ENCODE measurements around the gene RPS19BP1.

RPS19BP1 gene, protein sequence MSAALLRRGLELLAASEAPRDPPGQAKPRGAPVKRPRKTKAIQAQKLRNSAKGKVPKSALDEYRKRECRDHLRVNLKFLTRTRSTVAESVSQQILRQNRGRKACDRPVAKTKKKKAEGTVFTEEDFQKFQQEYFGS

DNA sequence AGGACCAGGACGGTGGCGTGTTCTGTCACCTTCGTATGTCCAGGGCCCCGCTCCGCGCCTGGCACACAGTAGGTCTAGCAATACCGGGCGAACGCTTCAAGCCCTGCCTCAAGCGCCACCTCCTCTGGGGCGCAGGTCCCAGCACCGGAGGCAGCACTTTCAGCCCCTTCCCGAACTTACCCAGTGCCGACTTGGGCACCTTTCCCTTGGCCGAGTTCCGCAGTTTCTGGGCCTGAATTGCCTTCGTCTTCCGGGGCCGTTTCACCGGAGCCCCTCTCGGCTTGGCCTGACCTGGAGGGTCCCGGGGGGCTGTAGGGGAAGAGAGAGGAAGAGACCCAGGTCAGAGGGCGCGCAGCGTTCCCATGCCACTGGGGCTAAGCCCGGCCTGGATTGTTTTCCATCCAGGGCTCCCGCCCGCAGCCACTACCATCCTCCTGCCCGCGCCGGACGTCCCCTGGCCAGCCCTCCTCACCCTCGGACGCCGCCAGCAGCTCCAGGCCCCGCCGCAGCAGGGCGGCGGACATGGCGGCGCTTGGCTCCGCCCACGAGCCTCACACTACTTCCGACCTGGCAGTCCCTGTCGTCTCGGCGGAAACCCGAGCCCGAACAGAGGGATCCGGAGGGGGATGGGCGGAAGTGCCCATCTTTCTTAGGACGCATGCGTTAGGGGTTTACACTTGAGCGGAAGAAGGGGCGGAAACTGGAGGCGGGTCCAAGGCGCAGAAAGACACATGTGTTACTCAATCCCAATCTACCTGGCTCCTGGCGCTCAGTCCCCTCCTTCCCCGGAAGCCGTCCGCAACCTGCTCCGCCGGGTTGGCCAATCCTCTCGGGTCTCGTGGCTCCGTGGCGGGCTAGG lies at the start of gene RPS19BP1:
RPS19BP1 (minus strand) TSS at position 534 of the 859 bp plus-strand sequence; CDS start at position 524, 10 bp downstream.
- DNase-seq = peak; percentile 100

DNA sequence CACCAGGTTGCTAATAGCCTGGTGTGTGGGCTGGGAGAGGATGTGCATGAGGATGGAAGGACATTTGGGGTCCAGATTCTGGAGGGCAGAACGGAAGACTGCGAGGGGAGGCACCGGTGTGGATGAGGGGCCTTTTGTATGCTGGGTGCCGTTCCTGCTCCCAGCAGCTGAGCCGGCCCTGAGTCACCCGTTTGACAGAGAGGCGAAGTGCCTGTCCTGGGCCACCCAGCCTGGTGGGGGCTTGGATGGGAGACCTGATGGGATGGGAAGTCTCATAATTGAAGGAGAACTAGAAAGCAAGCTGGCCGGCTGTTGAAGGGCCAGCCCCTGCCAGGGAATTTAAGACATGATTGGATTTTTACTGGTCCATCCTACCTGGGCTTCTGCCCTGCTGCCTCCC lies 48.8 kb upstream of the RPS19BP1 start:
- DNase-seq = no peak

DNA sequence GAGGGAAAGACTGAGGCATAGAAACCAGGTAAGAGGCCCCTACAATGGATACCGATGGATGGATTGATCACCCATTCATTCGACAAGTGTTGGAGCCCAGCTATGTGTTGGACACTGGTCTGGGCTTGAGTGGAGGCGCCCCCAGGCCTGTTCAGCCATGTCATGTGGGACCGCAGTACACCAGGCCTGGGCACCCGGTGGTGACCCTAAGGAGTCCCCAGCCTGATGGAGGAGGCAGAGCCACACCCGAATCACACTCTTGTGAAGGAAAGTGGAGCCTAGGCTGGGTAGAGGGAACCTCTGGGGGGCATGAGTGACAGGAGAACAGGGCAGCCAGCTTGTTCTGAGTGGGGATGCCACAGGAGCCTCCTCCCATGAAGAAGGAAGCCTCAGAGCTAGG lies 48.2 kb upstream of the RPS19BP1 start:
- no peak for DNase-seq

DNA sequence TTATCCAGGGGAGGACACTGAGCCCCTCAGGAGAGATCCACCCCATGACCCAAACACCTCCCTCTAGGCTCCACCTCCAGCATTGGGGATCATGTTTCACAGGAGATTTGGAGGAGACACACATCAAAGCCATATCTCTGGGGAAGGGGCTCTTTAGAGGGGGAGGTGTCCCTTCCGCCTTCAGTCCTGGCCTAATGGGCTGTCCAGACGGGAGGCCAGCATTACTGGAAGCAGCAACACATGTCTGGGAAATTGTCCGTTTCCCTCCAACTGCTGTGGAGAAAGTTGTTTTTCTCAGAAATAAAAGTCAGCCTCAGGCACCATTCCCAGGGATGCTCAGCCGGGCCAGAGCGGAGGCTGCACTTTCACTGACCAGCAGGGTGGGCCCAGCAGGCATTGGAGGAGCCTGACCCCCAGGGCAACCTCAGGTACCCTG lies 47.5 kb upstream of the RPS19BP1 start:
- no peak for DNase-seq

DNA sequence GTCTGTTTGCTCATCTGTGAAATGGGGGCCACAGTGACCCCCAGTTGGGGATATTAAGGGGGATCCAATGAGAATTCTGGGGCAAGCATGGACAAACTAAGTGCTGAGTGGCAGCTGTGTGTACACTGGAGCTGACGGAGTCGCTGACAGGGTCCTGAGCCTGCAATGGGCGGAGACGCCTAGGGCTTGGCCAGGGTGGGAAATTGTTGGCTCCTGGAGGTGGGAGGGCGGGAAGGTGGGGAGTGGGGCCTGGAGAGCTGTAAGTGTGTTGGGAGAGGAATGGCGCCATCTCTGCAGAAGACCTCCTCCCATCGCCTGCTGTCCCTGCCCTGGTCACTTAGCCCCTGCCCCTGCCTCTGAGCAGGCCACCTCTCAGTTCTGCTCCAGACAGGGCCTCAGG lies 45.4 kb upstream of the RPS19BP1 start:
- DNase-seq = no peak

DNA sequence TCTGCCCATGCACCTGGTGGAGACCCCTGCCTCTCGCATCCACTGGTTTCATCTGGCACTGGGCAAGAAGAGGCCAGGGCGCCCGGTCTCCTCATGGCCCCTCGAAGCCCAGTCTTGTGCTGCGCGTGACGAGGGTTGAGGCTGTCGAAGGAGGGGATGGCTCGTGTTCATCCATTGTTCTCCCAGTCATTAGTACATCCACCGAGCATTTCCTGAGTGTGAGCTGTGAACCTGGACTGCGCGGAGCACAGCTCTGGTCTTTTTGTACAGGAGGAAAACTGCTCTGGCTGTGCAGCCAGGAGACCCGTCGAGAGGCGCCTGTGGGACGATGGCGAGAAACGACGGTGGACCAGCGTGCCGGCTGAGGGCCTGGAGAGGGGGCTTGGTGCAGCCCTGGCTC lies 44.8 kb upstream of the RPS19BP1 start:
- no peak for DNase-seq

DNA sequence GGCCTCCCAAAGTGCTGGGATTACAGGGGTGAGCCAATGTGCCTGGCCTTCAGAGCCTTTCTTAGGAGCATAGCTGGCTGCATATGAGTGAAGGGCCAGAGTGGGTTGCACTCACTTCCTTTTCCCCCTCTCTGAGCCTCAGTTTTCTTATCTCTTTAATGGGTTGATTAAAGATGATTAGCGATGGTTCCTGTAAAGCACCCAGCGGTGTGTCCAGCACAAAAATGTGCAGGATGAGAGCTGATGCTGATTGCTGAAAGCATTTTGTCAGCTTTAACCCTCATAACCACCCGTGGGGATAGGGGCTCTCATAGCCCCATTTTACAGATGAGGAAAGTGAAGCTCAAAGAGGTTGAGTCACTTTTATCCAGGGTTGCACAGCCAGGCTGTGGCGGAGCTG lies 43.5 kb upstream of the RPS19BP1 start:
- DNase-seq = no peak

DNA sequence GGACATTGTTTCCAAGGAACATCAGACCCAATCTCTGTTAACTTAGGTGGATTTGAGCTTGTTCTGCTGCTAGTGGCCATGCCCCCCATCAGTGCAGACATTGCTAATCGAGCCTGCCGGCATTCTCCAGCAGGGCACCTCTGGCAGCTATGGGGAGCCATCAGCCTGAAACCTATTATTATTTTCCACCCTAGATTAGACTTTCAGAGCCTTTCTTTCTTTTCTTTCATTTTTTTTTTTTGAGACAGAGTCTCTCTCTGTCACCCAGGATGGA lies 42.9 kb upstream of the RPS19BP1 start:
- no peak for DNase-seq

DNA sequence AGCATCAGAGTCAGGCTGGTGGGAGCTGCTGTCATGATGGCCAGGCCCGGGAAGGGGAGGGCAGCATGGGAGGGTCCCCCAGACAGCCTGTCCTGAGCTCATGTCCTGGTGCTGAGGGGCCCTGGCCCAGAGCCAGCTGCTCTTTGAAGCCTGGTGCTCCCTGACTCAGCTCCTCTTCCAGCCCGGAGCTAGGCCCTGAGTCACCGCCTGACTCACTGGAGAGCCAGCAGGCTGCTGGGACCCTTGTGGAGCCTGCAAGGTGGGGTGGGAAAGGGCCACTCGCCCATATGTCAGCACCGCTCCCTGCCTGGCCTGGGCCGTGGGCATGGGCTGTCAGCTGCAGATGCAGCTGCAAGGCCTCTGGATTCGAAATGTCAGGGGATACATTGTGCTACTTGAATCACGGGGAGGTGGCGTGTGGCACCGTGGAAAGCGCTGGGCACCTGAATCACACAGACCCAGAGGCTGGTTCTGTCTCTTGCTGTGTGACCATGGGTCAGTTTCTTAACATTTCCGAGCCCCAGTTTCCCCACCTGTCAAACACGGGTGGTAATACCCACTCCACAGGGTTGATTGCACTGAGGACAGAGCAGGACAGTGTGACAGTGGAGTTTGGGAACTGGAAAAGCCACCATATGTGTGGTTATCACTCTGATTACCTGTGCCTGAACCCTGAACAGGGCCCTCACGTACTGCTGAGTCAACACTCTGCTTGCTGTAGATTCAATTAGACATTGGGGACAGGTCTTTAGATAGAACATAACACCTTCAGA lies 42.4 kb upstream of the RPS19BP1 start:
- DNase-seq = no peak

DNA sequence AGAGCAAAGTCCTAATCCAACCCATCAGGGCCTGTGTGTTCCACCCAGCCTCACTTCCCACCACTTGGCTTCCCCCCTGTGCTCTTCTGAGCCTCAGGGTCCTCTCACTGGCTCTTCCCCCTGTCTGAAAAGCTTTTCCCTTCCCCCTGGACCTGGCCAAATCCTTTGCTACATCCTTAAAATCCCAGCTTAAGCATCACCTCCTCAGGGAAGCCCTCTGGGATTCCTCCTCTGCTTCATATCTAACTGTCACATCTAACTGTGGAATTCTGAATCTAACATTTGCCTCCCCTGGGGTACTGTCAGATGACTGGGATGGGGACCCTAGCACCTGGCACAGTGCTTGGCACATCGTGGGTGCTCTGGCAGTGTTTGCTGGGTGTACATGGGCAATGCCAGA lies 39.0 kb upstream of the RPS19BP1 start:
- no peak for DNase-seq

DNA sequence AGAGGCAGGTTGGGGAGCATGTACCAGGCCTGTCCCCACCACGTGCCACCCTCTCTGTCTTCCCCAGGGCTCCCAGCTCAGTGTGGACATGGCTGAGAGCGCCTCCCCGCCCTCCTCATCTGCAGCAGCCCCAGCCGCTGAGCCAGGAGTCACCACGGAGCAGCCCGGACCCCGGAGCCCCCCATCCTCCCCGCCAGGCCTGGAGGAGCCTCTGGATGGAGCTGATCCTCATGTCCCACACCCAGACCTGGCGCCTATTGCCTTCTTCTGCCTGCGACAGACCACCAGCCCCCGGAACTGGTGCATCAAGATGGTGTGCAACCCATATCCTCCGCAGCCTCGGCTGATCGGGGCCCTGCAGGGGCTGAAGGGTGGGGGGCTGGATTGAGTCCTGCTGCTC lies 38.1 kb upstream of the RPS19BP1 start, which contains the start of gene CACNA1I:
CACNA1I (plus strand) TSS at position 89 of the 400 bp plus-strand sequence; CDS start at position 89, 0 bp downstream.
- DNase-seq = no peak

DNA sequence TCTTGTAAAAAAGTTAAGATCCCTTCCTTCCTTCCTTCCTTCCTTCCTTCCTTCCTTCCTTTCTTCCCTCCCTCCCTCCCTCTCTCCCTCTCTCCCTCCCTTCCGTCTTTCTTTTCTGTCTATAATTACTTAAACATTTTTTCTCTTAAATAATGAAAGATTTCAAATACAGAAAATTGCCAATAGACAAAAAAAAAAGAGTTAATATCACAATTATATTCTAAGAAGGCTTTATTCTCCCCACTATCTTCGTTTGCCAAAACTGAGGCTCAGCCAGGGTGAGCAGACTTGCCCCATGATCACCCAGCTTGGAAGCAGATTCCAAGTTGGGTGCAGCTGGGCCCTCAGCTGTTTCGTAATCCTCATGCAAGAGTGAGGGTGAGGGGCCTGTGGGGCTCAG lies 37.7 kb upstream of the RPS19BP1 start:
- no peak for DNase-seq

DNA sequence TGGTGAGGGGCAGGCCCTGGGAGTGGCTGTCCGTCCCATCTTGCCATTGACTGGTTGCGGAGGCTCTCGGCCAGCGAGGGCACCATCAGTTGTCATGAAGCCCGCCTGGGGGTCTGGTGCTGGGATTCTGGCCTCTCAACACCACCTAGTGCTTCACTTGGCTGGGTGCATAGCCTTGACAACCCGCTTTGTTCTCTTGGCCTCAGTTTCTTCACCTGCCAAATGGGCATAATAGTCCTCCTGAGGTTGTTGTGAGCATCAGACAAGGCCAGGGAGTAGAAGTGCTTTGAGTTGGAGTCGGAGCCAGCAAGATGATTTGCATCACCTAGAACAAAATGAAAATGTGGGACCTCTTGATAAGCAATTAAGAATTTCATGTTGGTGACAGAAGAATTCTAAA lies 36.5 kb upstream of the RPS19BP1 start:
- DNase-seq = no peak

DNA sequence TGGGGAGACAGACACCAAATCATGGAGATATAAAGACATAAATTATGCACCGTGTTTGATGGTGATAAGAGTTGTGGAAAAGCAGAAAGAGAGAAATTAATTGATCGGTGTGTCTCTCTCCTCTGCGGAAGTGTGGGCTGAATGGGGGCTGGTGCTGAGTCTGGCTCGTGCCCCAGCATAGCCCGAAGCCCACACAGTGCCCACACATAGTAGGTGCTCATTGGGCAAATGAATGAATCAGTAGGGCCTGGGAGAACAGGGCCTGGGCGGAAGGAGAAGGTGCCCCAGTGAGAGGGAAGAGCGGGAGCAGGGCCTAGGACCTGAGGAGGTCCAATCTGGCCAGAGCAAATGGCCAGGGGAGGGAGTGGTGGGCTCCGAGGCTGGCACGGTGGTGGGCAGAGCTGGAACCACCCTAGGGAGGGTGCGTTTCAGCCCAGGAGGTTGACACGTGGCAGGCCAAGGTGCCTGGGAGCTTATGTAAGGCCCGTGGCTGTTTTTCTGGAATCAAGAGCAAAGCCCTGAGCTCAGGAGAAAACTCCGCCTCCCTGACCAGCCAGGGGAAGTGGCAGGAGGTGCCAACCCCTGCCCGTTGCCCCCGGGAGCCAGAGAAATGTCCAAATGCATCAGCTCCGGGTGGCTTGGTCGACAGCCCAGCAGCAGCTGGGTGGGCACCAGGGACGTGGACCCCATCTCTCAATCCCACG lies 35.9 kb upstream of the RPS19BP1 start:
- DNase-seq = no peak

DNA sequence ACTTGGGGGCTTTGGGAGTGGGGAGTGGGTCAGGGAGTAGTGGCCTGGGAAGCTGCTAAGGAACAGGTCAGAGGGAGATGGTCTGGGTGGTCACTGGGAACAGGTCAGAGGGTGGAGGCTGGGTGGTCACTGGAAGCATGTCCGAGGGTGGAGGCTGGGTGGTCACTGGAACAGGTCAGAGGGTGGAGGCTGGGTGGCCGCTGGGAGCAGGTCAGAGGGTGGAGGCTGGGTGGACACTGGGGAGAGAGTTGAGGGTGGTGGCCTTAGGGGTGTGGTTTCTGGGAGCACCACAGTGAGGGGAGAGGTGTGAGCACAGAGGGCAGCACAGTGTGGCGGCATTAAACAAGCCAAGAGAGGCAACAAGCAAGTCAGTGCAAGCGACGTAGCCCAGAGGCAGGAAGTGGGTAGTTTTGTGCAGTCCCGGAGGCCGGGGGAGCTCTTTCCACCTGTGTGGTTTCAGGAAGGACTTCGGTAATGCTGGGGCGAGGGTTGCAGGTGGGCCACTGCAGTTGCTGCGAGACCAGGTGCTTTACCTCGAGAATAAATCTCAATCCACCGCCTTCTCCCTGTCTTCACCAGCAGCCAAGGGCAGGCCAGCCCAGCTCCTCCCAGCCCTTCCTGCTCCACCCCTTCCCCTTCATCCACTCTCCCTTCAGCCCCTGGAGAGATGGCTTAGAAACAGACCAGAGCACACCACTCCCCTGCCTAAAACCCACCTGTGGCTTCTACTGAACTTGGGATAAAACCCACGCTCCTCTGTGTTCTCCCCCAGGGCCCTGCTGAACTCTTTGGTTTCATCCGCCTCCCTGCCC lies 34.8 kb upstream of the RPS19BP1 start:
- peak; percentile 50 for DNase-seq

DNA sequence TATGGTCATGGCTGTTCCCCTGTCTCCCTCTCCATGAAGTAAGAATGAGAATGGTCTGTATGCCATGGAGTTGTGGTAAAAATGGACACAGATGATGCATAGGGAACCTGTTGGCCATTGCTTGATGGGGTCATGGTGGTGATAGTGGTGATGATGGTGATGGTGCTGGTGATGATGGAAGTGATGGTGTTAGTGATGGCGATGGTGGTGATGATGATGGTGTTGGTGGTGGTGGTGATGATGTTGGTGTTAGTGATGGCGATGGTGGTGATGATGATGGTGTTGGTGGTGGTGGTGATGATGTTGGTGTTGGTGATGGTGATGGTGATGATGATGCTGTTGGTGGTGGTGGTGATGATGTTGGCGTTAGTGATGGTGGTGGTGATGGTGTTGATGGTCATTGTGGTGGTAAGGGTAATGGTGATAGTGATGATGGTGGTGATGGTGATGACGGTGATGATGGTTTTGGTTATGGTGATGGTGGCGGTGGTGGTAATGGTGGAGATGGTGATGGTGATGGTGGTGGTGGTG lies 32.9 kb upstream of the RPS19BP1 start:
- no peak for DNase-seq

DNA sequence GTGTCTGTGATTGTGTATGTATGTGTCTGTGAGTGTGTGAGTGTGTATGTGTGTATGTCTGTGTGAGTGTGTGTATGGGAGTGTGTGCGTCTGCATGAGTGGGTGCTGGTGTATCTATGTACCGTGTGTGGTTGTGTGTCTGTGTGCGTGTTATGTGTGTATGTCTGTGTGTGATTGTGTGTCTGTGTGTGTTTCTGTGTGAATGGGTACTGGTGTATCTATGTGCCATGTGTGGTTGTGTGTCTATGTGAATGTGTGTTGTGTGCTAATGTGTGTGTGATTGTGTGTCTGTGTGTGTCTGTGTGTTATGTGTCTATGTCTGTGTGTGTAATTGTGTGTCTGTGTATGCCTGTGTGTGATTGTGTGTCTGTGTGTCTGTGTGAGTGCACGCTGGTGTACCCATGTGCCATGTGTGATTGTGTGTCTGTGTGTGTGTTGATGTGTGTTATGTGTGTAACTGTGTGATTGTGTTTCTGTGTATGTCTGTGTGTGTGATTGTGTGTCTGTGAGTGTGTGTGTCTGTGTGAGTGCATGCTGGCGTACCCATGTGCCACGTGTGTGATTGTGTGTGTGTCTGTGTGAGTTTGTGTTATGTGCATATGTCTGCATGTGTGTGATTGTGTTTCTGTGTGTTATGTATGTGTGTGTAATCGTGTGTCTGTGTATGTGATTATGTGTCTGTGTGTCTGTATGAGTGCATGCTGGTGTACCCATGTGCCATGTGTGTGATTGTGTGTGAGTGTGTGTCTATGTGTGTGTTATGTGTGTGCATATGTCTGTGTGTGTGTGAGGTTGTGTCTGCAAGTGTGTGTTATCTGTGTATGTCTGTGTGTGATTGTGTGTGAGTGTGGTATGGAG lies 31.3 kb upstream of the RPS19BP1 start:
- no peak for DNase-seq

DNA sequence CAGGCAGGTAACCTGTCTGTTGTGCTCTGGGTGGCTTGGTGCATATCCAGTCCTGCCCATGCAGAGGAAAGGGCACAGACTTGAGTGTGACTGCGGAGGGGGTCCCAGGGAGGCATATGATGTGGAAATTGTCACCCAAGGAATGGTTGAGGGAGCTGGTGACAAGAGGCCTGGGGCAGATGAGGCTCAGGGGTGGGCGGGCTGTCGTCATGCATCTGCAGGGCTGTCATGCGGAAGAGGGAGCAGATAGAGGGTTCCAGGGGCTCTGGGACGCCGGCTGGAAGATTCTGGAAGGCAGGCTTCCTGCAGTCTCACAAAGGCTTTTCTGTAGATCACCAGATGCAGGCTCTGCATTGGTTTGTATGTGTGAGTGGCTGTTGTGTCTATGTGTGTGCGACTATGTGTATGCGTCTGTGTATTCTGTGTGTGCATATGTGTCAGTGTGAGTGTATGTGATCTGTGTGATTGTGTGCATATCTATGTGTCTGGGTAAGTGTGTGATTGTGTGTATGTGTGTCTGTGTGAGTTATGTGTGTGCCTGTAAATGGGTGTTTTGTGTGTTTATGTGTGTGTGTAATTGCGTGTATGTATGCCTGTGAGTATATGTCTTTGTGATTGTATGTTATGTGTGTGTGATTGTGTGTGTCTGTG lies 30.4 kb upstream of the RPS19BP1 start:
- DNase-seq = no peak

DNA sequence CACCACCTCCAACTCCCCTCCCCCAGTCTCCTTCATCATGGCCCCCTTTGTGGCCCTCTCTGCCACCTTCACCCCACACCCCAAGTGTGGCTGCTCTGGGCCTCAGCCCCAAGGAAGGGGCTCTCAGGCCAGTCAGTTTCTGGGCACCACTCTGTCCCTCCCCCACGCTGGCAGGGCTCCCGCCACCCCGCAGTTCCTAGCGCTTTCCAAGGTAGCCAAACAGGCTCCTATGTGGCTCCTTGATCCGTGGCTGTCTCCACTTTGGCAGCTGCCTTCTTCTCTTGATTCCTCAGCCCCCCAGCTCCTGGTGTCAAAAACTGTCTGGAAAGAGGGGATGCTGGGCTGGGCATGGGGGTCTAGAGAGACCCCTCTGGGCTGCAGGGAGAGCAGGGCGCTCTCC lies 27.6 kb upstream of the RPS19BP1 start:
- no peak for DNase-seq

DNA sequence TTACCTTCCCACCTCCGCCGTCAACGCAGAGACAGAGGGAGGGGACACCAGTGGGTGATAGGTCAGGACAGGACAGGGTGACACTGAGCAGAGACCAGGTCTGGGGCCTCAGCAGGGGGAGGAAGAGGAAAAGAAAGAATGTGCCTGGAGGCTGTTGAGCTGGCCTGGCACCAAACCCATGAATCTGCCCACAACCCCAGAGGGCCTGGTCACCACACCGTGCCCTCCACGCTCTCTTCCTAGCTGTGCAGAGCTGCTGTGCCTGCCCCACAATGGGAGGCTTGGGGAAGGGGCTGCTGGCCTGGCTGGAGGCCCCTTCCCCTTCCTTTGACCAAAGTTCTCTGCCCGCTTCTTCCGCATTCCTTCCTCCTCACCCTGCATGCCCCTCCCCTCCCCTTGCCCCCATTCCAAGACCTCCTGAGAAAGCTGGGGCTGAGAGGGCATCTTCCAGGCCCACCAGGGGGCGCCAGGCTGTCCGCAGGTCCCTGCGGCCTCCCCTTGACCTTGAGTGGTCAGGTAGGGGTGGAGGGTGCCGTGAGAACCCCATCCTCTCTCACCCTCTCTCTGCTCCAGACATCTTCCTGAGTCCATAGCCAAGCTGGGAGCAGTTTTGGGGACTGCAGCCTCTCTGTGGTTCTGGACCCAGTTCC lies 27.0 kb upstream of the RPS19BP1 start:
- no peak for DNase-seq

Data from stimulated activated CD4-positive, alpha-beta T cell treated with anti-CD3 and anti-CD28 coated beads, Interleukin-15, amount 100 ng/mL, for 24 hours (primary cell).